Measurements from ENCODE around the gene PDLIM1.

DNA sequence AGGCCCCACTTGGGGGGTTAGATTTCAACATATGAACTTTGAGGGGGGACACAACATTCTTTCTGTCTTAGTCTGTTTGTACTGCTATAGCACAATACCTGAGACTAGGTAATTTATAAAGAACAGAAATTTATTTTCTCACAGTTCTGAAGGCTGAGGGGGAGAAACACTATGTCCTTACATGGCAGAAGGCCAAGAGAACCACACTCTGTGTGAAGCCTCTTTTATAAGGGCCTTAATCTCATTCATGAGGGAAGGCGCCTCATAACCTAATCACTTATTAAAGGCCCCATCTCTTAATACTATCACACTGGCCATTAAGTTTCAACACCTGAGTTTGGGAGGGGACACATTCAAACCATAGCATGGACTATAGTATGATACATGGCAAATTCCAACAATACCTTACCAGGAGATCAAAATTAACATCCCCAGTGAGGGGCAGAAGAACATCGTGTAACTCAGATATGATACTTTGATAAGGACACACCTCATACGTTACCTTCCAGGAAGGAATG lies 9.3 kb upstream of the PDLIM1 start:
- TF ChIP-seq POLR2A (IDR thresholded peaks at IDR 0.05) (no peak), CTCF (IDR thresholded peaks at IDR 0.05) (no peak)
